Medulla oblongata (tissue), 1 donor: Measurements from ENCODE around the gene MRPL27.
A peak's percentile ranks its signal among the peaks of the same experiment; 100 is the strongest.
"Not testable (repeated sequence)": the region's sequence is repeated elsewhere in the genome, so short reads cannot be mapped to it uniquely, and the experiment has no call there.

ENCODE experiments used
- DNase-seq: peaks from one replicate; pipeline ENCODE4 v3.0.0-alpha.2; 2015; ENCODE audit errors: extremely low spot score

Gene MRPL27

GRCh38 chr17:50345432-50346312 lies 27.3 kb downstream of the MRPL27 start, which contains the start of gene XYLT2:
XYLT2 (plus strand) TSS chr17:50346126; CDS start chr17:50346141, 15 bp downstream.
- DNase-seq: peak; percentile 77

- no peak for DNase-seq
These were observed 28.1 kb downstream of the MRPL27 start for GRCh38 chr17:50344731-50345365.

- no peak for DNase-seq
These were observed 33.6 kb downstream of the MRPL27 start for GRCh38 chr17:50339381-50339780.

- DNase-seq: no peak
These were observed 34.3 kb downstream of the MRPL27 start for GRCh38 chr17:50338645-50339044.

- no peak for DNase-seq
These were observed 35.0 kb downstream of the MRPL27 start for GRCh38 chr17:50337956-50338355.

GRCh38 chr17:50333291-50334057 lies 39.5 kb downstream of the MRPL27 start:
- DNase-seq: not testable (repeated sequence)

- no peak for DNase-seq
These were observed 40.8 kb downstream of the MRPL27 start for GRCh38 chr17:50332196-50332595.

GRCh38 chr17:50331085-50331791 lies 41.7 kb downstream of the MRPL27 start:
- no peak for DNase-seq

GRCh38 chr17:50330151-50330775 lies 42.7 kb downstream of the MRPL27 start:
- no peak for DNase-seq

GRCh38 chr17:50329716-50330115 lies 43.3 kb downstream of the MRPL27 start:
- no peak for DNase-seq

- DNase-seq: no peak
These were observed 44.3 kb downstream of the MRPL27 start for GRCh38 chr17:50328363-50329325.

GRCh38 chr17:50326831-50327364 lies 46.1 kb downstream of the MRPL27 start:
- no peak for DNase-seq

GRCh38 chr17:50325906-50326305 lies 47.1 kb downstream of the MRPL27 start:
- no peak for DNase-seq

- DNase-seq: no peak
These were observed 49.9 kb downstream of the MRPL27 start for GRCh38 chr17:50323060-50323459.

- DNase-seq: no peak
These were observed 50.7 kb downstream of the MRPL27 start for GRCh38 chr17:50322271-50322670.

- no peak for DNase-seq
These were observed 53.5 kb downstream of the MRPL27 start for GRCh38 chr17:50319306-50320004.

- DNase-seq: no peak
These were observed 54.3 kb downstream of the MRPL27 start for GRCh38 chr17:50318501-50319285.
